Ovary (tissue), 3 donors: ENCODE results near the gene PEPD.

Source experiments
- CTCF ChIP-seq, 3 donors: fragments of 450-650 bp in 2 of 3; fragments of 200-600 bp in 1 of 3; IDR thresholded peaks; one replicate each; pipeline versions ENCODE4 v1.5.1 to v1.8.0; 2016 to 2022; ENCODE audit warnings: antibody characterized with exemption in 3 of 3, mild to moderate bottlenecking in 1 of 3
- EP300 ChIP-seq: sonication (generic); formaldehyde crosslinking; IDR thresholded peaks from one replicate; pipeline ENCODE4 v1.6.1; 2017; ENCODE audit warnings: antibody characterized with exemption
- POLR2A ChIP-seq: fragments of 450-650 bp; IDR thresholded peaks from one replicate; pipeline ENCODE4 v1.6.1; 2017; ENCODE audit warnings: antibody characterized with exemption, mild to moderate bottlenecking, moderate library complexity
- donor health status: DM: no; HTN: no; CAD: no.

GRCh38 chr19:33382982-33383381, 138.6 kb downstream of the PEPD start:
- no peak for TF ChIP-seq EP300
- TF ChIP-seq CTCF (IDR thresholded peaks at IDR 0.05), result no peak
- TF ChIP-seq POLR2A, result no peak
